NCI-H1436 (cell line): ENCODE measurements around the gene HES4.

Experiments used
- DNase-seq: peaks from one replicate; lab custom pipeline; 2025; lab: John Stamatoyannopoulos, UW

HES4 gene

GRCh38 chr1:965526-966134 lies 34.3 kb downstream of the HES4 start:
- DNase-seq = no peak

- no peak for DNase-seq
These were observed 35.0 kb downstream of the HES4 start for GRCh38 chr1:964691-965525.

- DNase-seq = no peak
These were observed 36.0 kb downstream of the HES4 start for GRCh38 chr1:963746-964525.

GRCh38 chr1:963301-963651 lies 36.6 kb downstream of the HES4 start:
- no peak for DNase-seq

- no peak for DNase-seq
These were observed 37.3 kb downstream of the HES4 start for GRCh38 chr1:962381-963300.

- no peak for DNase-seq
These were observed 38.7 kb downstream of the HES4 start for GRCh38 chr1:961132-961669.

- DNase-seq = peak; percentile 38
These were observed 39.4 kb downstream of the HES4 start, which contains the start of gene KLHL17 for GRCh38 chr1:960363-961131. KLHL17 (plus strand) TSS chr1:960584; CDS start chr1:960694, 110 bp downstream.

GRCh38 chr1:959731-960362 lies 40.0 kb downstream of the HES4 start:
- DNase-seq = no peak

GRCh38 chr1:958823-959730 lies 40.8 kb downstream of the HES4 start, which contains the start of gene NOC2L:
NOC2L (minus strand) TSS chr1:959256; CDS start chr1:959240, 16 bp downstream.
- DNase-seq = peak; percentile 82

- no peak for DNase-seq
These were observed 43.3 kb downstream of the HES4 start for GRCh38 chr1:956636-957035.

- no peak for DNase-seq
These were observed 44.4 kb downstream of the HES4 start for GRCh38 chr1:955474-955873.

GRCh38 chr1:954927-955326 lies 45.0 kb downstream of the HES4 start:
- DNase-seq = no peak

- no peak for DNase-seq
These were observed 46.2 kb downstream of the HES4 start for GRCh38 chr1:953524-954320.

- no peak for DNase-seq
These were observed 47.3 kb downstream of the HES4 start for GRCh38 chr1:952603-953002.

- no peak for DNase-seq
These were observed 47.7 kb downstream of the HES4 start for GRCh38 chr1:952201-952600.

GRCh38 chr1:951364-951763 lies 48.5 kb downstream of the HES4 start:
- no peak for DNase-seq

GRCh38 chr1:950881-951280 lies 49.0 kb downstream of the HES4 start:
- no peak for DNase-seq

- DNase-seq = no peak
These were observed 49.6 kb downstream of the HES4 start for GRCh38 chr1:950268-950667.
